Fibroblast of lung (primary cell): ENCODE data around the gene SURF1. TPM values are rescaled to one million over a fixed set of nuclear protein-coding genes. Genes with fewer than 3 reads are reported as not detected.

Experiments used
- DNase-seq, 2 donors: peaks; one replicate each; pipeline versions ENCODE4 v3.0.0 to v3.0.0-alpha.2; 2010; ENCODE audit warnings: low read depth in 2 of 2
- H2AFZ ChIP-seq: 2 replicates; pipeline ENCODE4 v1.5.1; 2012; ENCODE audit warnings: low read length, control low read depth, inconsistent platforms
- H3K27ac ChIP-seq: 2 replicates; pipeline ENCODE4 v1.5.1; 2011; ENCODE audit warnings: low read length, control low read depth; ENCODE audit not compliant: insufficient read depth
- H3K27me3 ChIP-seq: 2 replicates; pipeline ENCODE4 v1.5.1; 2011; ENCODE audit warnings: mild to moderate bottlenecking, low read length; ENCODE audit not compliant: control insufficient read depth, insufficient read depth
- H3K36me3 ChIP-seq: 2 replicates; pipeline ENCODE4 v1.5.1; 2011; ENCODE audit warnings: low read length; ENCODE audit not compliant: control insufficient read depth, insufficient read depth
- H3K4me1 ChIP-seq: 2 replicates; pipeline ENCODE4 v1.5.1; 2011; ENCODE audit warnings: low read length; ENCODE audit not compliant: control insufficient read depth, insufficient read depth; ENCODE audit errors: extremely low read depth
- H3K4me2 ChIP-seq: 2 replicates; pipeline ENCODE4 v1.5.1; 2011; ENCODE audit warnings: low read length, control low read depth; ENCODE audit not compliant: insufficient read depth; ENCODE audit errors: extremely low read depth
- H3K4me3 ChIP-seq, 4 experiments: fragments of 200-600 bp in 1 of 4; sonication (generic) in 1 of 4; replicated peaks in 1 of 4; 2 replicates each; pipeline ENCODE4 v1.5.1; 2011 to 2016; ENCODE audit warnings: low read length in 4 of 4, low read depth in 3 of 4, mild to moderate bottlenecking in 3 of 4, control low read depth in 2 of 4, inconsistent platforms in 1 of 4, mixed read lengths in 1 of 4; ENCODE audit not compliant: insufficient read depth in 1 of 4; ENCODE audit errors: control extremely low read depth in 1 of 4
- H3K79me2 ChIP-seq: 2 replicates; pipeline ENCODE4 v1.5.1; 2012; ENCODE audit warnings: mild to moderate bottlenecking, low read length, inconsistent platforms; ENCODE audit not compliant: control insufficient read depth, insufficient read depth
- H3K9ac ChIP-seq: 2 replicates; pipeline ENCODE4 v1.5.1; 2011; ENCODE audit warnings: mild to moderate bottlenecking, low read length, control low read depth; ENCODE audit not compliant: insufficient read depth
- H3K9me3 ChIP-seq: 2 replicates; pipeline ENCODE4 v1.5.1; 2012; ENCODE audit warnings: low read depth, low read length; ENCODE audit not compliant: control insufficient read depth, insufficient read depth
- H4K20me1 ChIP-seq: 2 replicates; pipeline ENCODE4 v1.5.1; 2011; ENCODE audit warnings: low read length; ENCODE audit not compliant: control insufficient read depth, insufficient read depth; ENCODE audit errors: extremely low read depth
- CTCF ChIP-seq, 2 donors: IDR thresholded peaks in 1 of 2; conservative IDR thresholded peaks in 1 of 2; 1 replicate in 1 of 2; 2 replicates in 1 of 2; pipeline ENCODE4 v1.5.1; 2011 to 2012; ENCODE audit warnings: low read length in 2 of 2, control low read depth in 1 of 2, inconsistent platforms in 1 of 2, low read depth in 1 of 2, mild to moderate bottlenecking in 1 of 2
- EZH2 ChIP-seq: IDR thresholded peaks from 2 replicates; pipeline ENCODE4 v1.5.1; 2012; ENCODE audit warnings: low read length, control low read depth, mild to moderate bottlenecking; ENCODE audit errors: missing control alignments
- polyA plus RNA-seq, 2 donors: library from polyadenylated mRNA; depleted of rRNA in 1 of 2; stranded (reverse) in 1 of 2; unstranded in 1 of 2; fragments of >200 nt; gene quantifications; 2 replicates each; pipeline ENCODE4 v1.2.1, GENCODE V29; 2011 to 2012; ENCODE audit warnings: missing spikeins in 1 of 2
- total RNA-seq: library from RNA; depleted of rRNA; stranded (reverse); fragments of >200 nt; gene quantifications from 2 replicates; pipeline ENCODE4 v1.2.1, GENCODE V29; 2014

The SURF1 gene
- total and polyA plus RNA-seq, 2 donors (not counting 1 experiment from before 2014, with no cell fraction given): 27.9 to 31.7 TPM

DNA sequence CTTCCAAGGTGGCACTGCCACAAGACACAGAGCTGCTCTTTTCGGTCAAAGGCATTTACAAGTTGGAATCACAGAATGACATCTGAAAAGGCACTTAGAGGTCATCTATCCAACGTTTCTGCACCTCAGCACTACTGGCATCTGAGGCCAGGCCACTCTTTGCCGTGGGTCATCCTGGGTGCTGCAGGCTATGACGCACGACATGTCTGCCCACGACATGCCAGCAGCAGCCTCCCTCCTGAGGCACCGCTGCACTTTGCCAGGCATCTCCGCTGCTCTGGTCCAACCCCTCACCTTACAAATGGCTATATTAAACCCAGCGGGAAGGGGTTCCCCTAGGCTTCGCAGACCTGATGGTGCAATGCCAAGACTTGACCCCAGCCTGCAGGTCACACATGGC is 11.5 kb upstream of the SURF1 start:
- Histone ChIP-seq H3K9ac (no peak overlapping the region), H4K20me1 (peaks cover 10% of the 10 kb centered on the region), H3K9me3 (no peaks in the 10 kb centered on the region), H3K4me1 (peaks cover 12% of the 10 kb centered on the region), H3K4me2 (no peak overlapping the region), H3K27me3 (no peaks in the 10 kb centered on the region), H3K79me2 (peaks cover 90% of the 10 kb centered on the region), H3K4me3 (no peak overlapping the region), H2AFZ (no peak overlapping the region), H3K27ac (no peak overlapping the region), H3K36me3 (peaks cover 59% of the 10 kb centered on the region)
- DNase-seq: no peak
- TF ChIP-seq EZH2 (no peak), CTCF (conservative IDR thresholded peaks at IDR 0.05 in 1 of 2, IDR thresholded peaks at IDR 0.05 in 1 of 2; ENCODE audit: low read depth in 1 of 2, low read length in 2 of 2) (no peak)

- no peak overlapping the region for H3K9ac ChIP-seq
- H3K9me3 ChIP-seq: no peaks in the 10 kb centered on the region
- H3K4me2 ChIP-seq: no peak overlapping the region
- H3K36me3 ChIP-seq: peaks cover 57% of the 10 kb centered on the region
- H3K79me2 ChIP-seq: peaks cover 86% of the 10 kb centered on the region
- no peak overlapping the region for H3K27ac ChIP-seq
- no peak for DNase-seq
- TF ChIP-seq CTCF (conservative IDR thresholded peaks at IDR 0.05 in 1 of 2, IDR thresholded peaks at IDR 0.05 in 1 of 2; ENCODE audit: low read depth in 1 of 2, low read length in 2 of 2): no peak
- no peak for TF ChIP-seq EZH2
- H3K27me3 ChIP-seq: no peaks in the 10 kb centered on the region
- H4K20me1 ChIP-seq: peaks cover 10% of the 10 kb centered on the region
- H3K4me1 ChIP-seq: peaks cover 11% of the 10 kb centered on the region
- H2AFZ ChIP-seq: no peak overlapping the region
- no peak overlapping the region for H3K4me3 ChIP-seq
These were observed 10.9 kb upstream of the SURF1 start for GRCh38 chr9:133367221-133367620.

DNA sequence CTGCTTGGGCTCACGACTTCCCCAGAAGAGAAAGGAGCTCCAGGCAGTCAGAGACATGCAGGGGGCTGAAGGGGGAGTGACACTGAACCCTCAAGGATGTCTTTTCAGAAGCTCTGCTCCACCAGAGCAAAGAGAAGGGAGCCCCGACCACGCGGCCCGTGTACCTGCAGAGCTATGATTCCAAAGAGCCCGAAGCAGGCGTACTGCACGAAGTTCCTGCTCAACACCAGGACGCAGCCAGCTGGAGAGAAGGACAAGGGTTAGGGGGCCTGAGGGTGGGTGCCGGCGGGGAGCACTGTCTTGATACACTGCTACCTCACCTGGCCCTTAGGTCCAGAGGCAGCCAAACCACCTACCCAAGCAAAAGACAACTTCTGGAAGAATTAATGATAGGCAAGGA is 10.1 kb upstream of the SURF1 start:
- Histone ChIP-seq H3K9ac (no peak overlapping the region), H3K27ac (no peak overlapping the region), H4K20me1 (peaks cover 5% of the 10 kb centered on the region), H3K79me2 (peaks cover 83% of the 10 kb centered on the region), H3K4me1 (peaks cover 10% of the 10 kb centered on the region), H2AFZ (no peak overlapping the region), H3K36me3 (peaks cover 63% of the 10 kb centered on the region), H3K4me2 (no peak overlapping the region), H3K9me3 (no peaks in the 10 kb centered on the region), H3K27me3 (no peaks in the 10 kb centered on the region), H3K4me3 (no peak overlapping the region)
- TF ChIP-seq EZH2 (no peak), CTCF (conservative IDR thresholded peaks at IDR 0.05 in 1 of 2, IDR thresholded peaks at IDR 0.05 in 1 of 2; ENCODE audit: low read depth in 1 of 2, low read length in 2 of 2) (no peak)
- no peak for DNase-seq
